NK-92 (cell line): ENCODE results near the gene ADK.
"Not testable (repeated sequence)": the region's sequence is repeated elsewhere in the genome, so short reads cannot be mapped to it uniquely, and the experiment has no call there.

Experiments used
- DNase-seq: peaks from one replicate; lab custom pipeline; 2025; ENCODE audit not compliant: unreplicated experiment; lab: John Stamatoyannopoulos, UW

Gene ADK

DNA sequence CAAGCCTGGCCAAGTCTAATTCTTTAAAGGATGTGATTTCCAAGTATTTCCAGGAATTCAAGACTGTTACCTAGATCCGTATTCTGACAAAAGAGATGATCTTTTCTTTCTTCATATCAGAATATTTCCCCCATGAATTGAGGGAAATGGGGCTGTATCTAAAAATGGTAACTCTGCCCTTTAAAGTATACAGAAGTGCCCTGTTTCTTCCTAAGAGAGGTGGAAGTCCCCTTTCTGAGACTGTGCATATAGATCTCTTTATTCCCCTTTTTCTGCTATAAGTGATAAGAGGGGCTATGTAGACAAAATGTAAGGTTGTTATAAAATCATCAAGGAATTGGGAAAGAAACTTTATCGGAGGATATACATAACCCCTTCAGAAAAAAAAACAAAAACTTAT is 388.3 kb downstream of the ADK start:
- no peak for DNase-seq

DNA sequence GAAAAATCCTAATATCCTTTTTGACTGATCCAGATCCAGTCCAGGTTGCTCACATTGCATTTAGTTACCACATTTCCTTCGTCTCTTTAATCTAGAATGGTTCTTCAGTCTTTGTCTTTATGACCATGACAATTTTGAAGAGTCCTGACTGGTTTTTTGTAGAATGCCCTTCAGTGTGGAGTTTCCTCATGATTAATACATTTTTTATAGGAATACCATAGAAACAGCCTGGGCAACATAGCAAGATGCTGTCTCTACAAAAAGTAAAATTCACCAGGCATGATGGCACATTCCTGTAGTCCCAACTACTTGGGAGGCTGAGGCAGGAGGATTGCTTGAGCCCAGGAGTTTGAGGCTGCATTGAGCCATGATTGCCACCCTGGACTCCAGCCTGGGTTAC is 390.4 kb downstream of the ADK start:
- no peak for DNase-seq

DNA sequence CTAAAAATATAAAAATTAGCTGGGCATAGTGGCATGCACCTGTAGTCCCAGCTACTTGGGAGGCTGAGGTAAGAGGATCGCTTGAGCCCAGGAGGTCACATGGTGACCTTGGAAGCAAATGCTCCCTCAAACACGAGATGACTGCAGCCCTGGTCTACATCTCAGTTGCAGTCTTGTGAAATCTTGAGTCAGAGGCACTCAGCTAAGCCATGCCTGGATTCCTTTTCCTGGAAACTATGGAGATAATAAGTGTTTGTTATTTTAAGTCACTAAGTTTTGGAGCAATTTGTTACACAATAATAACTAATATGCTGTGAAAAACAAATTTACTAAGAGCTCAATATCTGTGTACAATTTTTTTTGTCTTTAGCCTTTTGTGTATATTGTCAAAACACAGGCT is 391.1 kb downstream of the ADK start:
- DNase-seq: no peak

DNA sequence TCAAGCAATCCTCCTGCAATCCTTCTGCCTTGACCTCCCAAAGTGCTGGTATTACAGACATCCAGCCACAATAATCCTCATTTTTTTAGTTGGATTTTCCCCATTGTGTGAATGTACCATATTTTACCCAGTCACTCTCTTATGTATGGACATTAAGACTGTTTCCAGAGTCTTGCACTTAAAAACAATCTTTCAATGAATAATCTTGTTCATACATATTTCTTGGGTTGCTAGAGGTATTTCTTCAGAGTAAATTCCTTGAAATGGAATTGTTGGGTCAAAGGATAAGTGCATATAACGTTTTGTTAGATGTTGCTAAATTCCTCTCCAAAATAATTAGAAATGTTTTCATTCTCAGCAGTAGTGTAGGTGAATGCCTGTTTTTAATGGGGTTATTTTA is 392.3 kb downstream of the ADK start:
- DNase-seq: no peak

DNA sequence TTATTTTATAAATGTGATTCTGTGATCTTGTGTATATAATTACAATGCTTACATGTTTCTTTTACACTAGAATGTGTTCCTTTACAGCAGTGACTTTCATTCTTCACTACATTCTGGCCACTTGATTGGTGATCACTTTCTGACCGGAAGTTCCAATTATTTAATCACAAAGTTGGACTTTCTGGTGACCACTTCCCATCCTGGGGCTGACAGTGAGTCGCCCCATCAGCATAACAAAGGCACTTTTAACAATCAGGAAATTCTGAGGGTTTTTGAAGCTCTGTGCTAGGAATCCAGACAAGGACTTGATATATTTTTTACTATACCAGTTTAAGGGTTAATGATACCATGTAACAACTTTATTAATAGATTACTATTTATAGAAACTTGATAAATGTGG is 393.1 kb downstream of the ADK start:
- no peak for DNase-seq

DNA sequence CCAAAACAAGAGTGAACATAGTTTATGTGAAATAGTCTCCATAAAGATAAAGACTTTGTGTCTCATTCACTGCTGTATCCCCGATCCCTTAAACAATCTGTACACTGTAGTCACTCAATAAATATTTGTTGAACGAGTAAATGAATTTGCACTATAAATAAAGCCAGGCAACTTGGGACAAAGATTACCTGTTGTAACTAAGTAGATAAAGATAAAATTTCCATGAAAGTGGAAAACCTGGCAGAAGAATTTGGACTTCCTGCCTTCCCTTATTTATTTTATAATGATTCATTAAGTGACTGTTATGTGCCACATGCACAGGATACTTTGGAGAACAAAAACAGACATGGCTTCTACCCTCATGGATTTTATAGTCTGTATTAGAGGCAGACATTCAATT is 397.7 kb downstream of the ADK start:
- DNase-seq: no peak

DNA sequence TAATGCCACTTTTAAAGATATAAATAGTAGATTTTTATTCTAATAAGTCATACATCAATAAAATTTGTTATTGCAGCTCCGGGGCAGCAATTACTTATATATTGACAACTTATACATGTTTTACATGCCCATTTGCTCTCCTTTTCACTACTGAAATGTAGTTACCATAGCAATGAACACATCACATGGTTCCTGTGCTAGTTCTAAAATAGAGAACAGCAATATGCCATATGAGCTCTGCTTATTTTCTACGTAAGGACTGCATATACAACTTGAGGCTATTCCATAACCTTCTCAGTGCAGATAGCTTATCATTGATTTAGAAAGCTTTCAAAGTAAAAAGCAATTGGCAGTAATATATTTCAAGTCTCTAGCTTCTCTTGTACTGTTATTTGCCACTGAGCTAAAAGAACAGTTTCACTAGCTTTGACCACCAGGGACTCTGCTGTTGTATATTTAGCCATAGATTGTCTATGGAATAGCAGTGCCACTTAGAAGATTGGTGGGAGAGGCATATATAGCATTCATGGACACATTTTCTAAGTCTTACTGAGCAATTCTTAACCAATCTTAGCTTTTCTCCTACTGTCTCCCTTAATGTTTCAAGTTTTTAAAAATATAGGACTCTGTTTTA is 405.2 kb downstream of the ADK start:
- DNase-seq: no peak

DNA sequence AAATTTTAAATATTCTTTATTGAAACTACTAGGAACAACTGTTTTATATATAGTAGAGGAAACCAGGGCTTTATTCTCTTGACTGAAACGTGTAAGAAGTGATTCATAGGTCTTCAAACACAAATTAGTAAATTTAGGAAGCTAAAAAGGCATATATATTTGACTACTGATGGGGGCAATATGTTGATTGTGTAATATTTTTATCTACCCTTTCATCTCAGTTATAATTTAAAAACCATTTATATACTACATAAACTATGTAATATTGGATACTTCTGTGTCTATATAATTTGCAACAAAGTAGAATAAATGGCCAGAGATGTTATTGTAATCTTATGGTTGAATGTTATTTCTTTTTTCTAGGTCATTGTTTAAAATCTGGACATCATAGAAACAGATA is 406.1 kb downstream of the ADK start:
- DNase-seq: no peak

DNA sequence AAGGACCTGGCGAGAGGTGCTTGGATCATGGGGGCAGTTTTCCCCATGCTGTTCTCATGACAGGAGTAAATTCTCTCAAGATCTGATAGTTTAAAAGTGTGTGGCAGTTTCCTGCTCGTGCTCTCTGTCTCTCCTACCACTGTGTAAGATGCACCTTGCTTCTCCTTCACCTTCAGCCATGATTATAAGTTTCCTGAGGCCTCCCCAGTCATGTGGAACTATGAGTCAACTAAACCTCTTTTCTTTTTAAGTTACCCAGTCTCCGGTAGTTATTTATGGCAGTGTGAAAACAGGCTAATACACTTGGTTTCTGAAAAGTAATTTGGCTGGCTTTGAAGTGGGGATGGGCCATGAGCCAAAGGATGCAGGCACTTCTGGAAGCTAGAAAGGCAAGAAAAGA is 407.4 kb downstream of the ADK start:
- DNase-seq: no peak

DNA sequence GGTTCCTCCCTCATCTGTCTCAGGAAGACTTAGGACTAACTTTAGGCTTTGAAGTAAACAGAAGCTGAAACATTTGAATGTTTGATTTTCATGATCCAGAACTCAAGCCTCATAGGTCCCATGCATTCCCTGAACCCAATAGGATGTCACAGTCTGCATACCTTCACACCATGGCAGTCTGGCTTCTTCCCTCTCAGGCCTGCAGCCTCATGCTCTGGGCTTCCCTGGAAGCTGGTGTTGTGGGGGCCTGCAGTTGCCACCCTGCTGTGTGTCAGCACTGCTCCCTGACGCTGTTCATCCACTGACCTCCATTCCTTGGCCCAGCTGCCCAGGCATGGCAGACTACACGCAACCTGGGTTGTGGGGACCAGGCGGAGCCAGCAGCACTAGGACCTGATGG is 407.9 kb downstream of the ADK start:
- no peak for DNase-seq

DNA sequence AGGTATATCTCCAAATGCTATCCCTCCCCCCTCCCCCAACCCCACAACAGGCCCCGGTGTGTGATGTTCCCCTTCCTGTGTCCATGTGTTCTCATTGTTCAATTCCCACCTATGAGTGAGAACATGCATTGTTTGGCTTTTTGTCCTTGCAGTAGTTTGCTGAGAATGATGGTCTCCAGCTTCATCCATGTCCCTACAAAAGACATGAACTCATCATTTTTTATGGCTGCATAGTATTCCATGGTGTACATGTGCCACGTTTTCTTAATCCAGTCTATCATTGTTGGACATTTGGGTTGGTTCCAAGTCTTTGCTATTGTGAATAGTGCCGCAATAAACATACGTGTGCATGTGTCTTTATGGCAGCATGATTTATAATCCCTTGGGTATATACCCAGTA is 417.9 kb downstream of the ADK start:
- DNase-seq: not testable (repeated sequence)

DNA sequence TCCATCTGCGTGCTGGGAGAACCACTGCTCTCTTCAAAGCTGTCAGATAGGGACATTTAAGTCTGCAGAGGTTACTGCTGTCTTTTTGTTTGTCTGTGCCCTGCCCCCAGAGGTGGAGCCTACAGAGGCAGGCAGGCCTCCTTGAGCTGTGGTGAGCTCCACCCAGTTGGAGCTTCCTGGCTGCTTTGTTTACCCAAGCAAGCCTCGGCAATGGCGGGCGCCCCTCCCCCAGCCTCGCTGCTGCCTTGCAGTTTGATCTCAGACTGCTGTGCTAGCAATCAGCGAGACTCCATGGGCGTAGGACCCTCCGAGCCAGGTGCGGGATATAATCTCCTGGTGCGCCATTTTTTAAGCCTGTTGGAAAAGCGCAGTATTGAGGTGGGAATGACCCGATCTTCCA is 422.5 kb downstream of the ADK start:
- not testable (repeated sequence) for DNase-seq

DNA sequence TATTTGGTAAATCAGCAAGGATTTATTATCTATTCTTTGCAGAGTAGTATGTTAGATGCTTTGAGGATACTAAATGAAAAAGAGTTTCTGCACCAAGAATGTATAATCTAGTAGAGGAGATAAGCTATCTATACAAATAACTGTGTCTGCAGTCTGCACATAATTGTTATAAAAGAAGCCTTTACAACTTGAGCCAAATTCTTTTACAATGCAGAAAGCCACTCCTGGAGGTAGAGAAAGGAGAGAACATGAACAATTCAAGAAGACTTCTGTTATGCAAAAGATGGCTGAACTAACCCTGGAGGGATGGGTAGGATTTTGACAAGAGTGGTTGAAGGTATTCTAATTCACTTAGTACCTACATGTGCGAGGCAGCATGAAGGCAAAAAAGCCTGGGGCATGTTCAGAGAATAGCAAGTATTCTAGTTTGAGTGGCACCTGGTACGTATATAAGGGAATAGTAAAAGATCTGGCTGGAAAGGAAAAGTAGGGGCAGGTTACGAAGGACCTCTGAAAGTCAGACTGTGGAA is 424.2 kb downstream of the ADK start:
- DNase-seq: no peak

DNA sequence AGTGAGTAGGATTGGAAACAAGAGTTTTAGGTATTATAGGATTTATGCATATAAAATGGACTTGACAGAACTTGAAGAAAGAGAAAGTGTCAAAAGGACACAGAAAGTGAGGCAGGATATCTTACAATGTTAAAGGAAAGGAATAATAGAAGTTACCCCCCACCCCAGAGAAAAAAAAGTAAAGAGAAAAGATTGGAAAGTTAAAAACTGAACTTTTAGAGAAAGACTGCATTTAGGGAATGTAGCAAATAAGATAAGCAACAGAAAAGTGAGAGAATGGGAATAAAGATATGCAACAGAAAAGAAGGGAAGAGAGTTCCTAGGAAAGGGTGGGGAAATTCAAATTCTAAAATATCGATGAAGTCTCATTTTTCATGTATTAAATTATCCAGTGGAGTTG is 424.9 kb downstream of the ADK start:
- no peak for DNase-seq

DNA sequence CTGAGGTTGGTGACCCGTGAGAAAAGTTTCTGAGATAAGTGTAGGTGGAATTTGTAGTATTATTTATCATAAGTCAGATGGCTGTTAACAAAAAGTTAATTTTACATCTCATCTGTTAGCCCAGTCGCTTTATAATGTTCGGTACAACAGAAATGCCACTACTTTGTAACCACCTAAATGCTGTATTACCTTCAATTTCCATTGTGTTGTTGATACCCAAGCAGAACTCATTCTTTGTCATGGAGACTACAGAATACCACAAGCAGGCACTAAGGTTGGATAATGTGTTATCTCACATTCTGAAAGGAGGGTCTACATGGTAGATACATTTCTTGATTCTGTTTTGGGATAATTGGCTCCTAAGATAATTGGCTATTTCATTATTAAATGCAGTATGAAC is 425.6 kb downstream of the ADK start:
- no peak for DNase-seq

DNA sequence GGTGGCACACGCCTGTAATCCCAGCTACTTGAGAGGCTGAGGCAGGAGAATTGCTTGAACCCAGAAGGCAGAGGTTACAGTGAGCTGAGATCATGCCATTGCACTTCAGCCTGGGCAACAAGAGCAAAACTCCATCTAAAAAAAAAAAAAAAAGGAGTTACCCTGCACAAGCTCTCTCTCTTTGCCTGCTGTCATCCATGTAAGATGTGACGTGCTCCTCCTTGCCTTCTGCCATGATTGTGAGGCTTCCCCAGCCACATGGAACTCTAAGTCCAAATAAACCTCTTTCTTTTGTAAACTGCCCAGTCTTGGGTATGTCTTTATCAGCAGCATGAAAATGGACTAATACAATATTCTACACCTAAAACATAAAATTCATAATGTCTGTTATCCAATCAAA is 429.4 kb downstream of the ADK start:
- not testable (repeated sequence) for DNase-seq

DNA sequence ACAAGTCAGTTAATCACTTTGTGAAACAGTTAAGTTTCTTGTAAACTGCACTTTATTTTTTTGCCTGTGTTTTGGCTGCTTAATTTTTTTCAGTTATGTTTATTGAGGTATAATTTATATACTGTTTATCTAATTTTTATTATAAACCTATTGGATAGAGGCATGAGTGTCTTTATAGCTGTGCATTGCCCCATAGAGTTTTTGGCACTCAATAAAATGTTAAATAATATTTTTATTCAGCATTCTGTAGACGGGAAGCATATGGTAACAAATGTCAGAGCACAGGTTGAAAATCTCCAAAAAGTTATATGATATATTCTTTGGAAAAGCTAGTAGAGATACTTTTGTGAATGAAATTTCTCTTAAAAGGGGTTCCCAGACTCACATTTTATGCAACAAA is 431.5 kb downstream of the ADK start:
- no peak for DNase-seq

DNA sequence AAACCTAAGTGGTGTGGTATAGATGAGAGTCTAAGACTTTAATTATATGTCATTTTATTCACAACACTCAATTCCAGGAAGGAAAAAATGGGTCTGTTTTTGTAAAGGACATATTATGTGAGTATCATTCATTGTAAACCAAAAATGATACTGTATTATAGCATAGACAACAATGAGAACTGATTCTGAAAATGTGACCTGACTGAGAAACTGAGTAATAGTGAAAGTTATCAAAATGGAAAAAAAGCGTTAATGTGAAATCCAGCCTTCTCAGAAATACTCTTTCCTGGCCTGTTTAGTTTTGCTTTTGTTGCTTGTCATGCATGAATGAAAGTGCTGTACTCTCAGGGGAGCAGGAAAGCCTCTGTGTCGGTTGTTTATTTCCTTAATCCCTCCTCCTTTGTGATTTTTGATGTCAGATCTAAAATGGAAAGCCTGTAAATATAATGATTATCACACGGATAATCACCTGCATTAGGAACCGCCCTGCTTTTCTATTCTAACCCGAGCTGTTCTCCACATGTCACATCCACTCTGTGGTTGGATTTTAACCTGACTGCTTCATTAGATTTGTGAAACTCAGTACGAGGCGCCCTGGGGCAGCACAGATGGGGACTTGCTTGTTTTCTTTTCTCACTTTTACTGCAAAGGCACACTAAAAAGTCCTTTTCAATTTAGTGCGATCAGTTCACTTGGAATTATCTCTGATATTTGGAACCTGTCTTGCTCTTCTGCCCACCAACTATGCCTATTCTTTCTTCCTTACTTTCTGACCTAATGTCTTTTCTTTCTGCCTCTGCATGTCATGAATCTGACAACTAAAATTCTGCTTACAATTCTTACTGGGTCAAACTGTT is 434.4 kb downstream of the ADK start:
- DNase-seq: no peak

DNA sequence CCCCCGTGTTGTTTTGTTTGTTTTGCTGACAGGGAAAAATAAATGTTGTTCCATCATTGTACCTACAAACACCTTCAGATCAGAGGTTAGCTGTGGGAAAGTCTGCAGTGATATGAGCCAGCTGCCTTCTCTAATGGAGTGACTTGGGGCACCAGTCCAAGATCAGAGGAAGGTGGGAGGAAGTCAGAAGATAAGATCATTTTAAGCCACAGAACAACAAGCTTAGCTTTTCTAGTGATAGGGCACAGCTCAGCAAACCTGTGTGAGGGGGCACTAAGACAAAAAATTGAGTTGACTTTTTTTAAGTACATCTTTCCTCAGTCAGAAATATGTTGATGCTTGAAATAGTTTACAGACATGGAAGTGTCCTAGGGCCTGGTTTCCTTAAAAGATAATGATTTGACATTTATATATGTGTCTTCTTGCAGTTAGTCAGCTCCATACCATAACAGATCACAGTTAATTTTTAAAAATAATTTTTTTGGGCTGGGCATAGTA is 435.1 kb downstream of the ADK start:
- DNase-seq: no peak

DNA sequence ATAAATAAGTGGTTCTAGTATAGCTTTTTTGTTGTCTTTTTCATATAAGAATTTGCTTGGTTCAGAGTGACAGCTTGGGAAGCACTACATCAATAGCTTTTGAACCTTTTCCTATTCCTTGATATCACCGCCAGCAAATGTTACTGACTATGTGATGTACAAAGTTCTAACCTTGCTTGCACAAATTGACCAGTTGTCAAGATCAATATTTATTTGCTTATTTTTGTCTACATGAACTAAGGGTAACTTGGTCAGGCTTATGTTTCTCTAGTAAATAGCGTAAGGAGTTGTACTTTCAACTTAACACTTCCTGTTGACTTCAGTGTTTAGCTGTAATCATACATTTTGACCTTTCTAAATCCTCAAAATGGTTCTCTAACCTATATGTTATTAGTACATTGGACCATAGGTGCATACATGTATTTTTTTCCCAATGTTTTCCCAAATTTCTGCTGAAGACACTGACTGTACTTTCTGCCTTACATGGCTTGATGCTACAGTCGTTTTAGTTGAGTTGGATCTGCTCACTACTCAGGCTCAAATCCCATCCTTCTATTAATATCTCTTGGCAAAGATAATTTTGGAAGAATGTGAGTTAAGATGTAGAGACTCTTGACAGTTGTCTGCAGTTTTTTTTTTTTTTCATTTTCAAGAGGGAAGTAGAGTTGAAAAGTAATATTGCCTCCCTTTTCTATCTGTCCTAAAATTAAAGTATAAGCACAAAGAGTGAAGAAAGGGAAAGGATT is 436.3 kb downstream of the ADK start:
- no peak for DNase-seq

DNA sequence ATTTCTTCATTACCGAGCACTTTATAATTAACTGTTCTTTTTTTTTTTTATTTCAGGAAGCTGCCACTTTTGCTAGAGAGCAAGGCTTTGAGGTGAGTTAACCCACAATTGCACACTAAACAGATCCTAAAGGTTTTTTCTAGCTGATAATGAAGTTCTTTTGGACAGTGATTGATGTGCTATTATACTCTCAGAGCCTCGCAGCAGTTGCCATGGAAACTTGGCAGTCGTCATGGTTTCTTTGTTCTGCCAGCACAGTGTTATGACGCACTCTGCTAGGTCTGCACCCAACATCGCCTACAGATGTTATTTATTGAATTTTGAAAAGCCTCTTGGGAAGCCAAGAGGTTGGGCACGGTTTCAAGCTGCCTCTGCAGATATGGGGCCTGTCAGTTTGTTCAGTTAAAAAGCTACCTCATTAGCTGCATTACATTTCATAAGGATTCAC is 438.2 kb downstream of the ADK start:
- peak; percentile 31 for DNase-seq

DNA sequence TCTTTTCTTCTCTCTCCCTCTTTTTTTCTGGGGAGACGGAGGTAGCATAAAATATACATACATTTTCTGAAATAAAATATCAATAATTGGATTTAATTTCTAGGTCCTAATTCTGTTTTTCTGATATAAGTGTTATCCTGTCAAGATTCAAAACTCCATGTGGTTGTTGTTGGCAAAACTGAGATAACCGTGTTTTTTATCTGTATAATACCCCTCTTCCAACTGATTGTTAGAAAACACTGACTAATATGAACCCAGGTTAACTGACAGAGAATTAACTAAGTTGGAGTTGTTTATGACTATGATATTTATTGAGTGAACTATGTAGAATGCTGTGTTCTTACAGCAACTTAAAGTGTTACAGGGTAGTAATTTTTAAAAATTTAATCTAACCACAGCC is 438.8 kb downstream of the ADK start:
- no peak for DNase-seq
